Body of pancreas (tissue), 4 donors: Measurements from ENCODE around the gene FBLL1. TPM values are rescaled to one million over a fixed set of nuclear protein-coding genes. Genes with fewer than 3 reads are reported as not detected.

Experiments
- ATAC-seq: fragments of 150-250 bp; one replicate; pipeline ENCODE4 v1.9.1; 2016
- DNase-seq, 4 donors: peaks; one replicate each; pipeline ENCODE4 v3.0.0-alpha.2; 2019
- H3K27ac ChIP-seq, 4 donors: fragments of 200-600 bp; sonication (generic); 1 replicate in 3 of 4; 2 replicates in 1 of 4; pipeline versions ENCODE4 v1.5.1 to v1.6.1; 2016 to 2019; ENCODE audit warnings: mild to moderate bottlenecking in 1 of 4, mixed read lengths in 1 of 4, moderate library complexity in 1 of 4
- H3K27me3 ChIP-seq, 2 donors: fragments of 200-600 bp; sonication (generic); one replicate each; pipeline ENCODE4 v1.6.0; 2016; ENCODE audit warnings: mild to moderate bottlenecking in 1 of 2
- H3K36me3 ChIP-seq, 2 donors: fragments of 200-600 bp; sonication (generic); replicated peaks in 1 of 2; 2 replicates each; pipeline ENCODE4 v1.5.1; 2016; ENCODE audit warnings: low read depth in 2 of 2; ENCODE audit not compliant: insufficient read depth in 1 of 2
- H3K4me1 ChIP-seq: fragments of 200-600 bp; sonication (generic); one replicate; pipeline ENCODE4 v1.6.0; 2016
- H3K4me3 ChIP-seq, 2 donors: fragments of 200-600 bp; sonication (generic); 1 replicate in 1 of 2; 2 replicates in 1 of 2; pipeline ENCODE4 v1.5.1; 2016 to 2019
- H3K9me3 ChIP-seq, 3 donors: fragments of 200-600 bp; sonication (generic); 1 replicate in 2 of 3; 2 replicates in 1 of 3; pipeline ENCODE4 v1.5.1; 2016
- POLR2A ChIP-seq, 3 donors: fragments of 450-650 bp; IDR thresholded peaks; one replicate each; pipeline ENCODE4 v1.6.1; 2016; ENCODE audit warnings: antibody characterized with exemption in 3 of 3, mild to moderate bottlenecking in 2 of 3
- WGBS, 2 donors: methylation state at CpG; one replicate each; pipeline ENCODE4 v1.1.5; 2017; 5-methylcytosine and 5-hydroxymethylcytosine counted together
- intact Hi-C: fragments of 100-400 bp; cut with DNase I; formaldehyde crosslinking; loops from one replicate; pipeline ENCODE4 v1.15.1; 2023
- microRNA-seq, 2 donors: library from miRNA; unstranded; fragments of <30 nt; microRNA quantifications; one replicate each; pipeline ENCODE4, GENCODE V29; 2016; ENCODE audit warnings: borderline number of aligned reads in 2 of 2, borderline replicate concordance in 2 of 2
- small RNA-seq: library from RNA; depleted of rRNA; stranded (forward); fragments of <200 nt; gene quantifications from one replicate; pipeline ENCODE3, GENCODE V24; 2016
- total RNA-seq, 2 donors: library from RNA; depleted of rRNA; stranded (reverse); fragments of >200 nt; gene quantifications; one replicate each; pipeline ENCODE4 v1.1.0, GENCODE V29; 2016
- TF ChIP-seq, protein P1 (sequence below), 7 experiments: fragments of 450-650 bp in 4 of 7; fragments of 200-600 bp in 3 of 7; sonication (generic) in 3 of 7; IDR thresholded peaks; one replicate each; pipeline ENCODE4 v1.5.1; 2016 to 2019; ENCODE audit warnings: antibody characterized with exemption in 7 of 7

The FBLL1 gene
- total RNA-seq, 2 donors from 2014 or later, result 1.3 to 2.3 TPM

DNA sequence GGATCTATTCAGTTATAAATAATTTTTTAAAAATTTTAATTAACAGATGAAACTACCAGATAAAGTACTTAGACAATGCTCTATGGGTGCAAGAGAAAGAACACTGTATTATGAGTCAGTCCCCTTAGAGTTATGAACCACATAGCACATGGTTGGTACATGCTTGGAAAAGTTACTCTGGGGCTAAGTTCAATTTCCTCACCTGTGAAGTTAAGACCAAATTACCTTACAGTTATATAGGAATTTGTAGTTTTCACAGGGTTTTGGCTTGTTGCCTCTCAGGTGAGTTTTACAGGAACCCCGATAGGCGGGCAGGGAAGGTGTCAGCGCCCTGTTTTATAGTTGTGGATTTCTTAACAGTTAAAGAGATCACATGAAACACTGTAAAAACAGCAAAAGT is 48.9 kb downstream of the FBLL1 start:
- WGBS, 2 donors, result 7 to 9% methylated on average over 3 of the region's 3 CpGs
- Histone ChIP-seq H3K36me3 (no peaks in the 10 kb centered on the region), H3K9me3 (no peaks in the 10 kb centered on the region), H3K27me3 (no peaks in the 10 kb centered on the region), H3K27ac (peak overlapping the region in 2 of 4 donors; percentile 88 to 92), H3K4me3 (peak overlapping the region in 1 of 2 donors; percentile 77), H3K4me1 (peaks cover 41% of the 10 kb centered on the region)
- ATAC-seq, result no peak
- no peak for TF ChIP-seq POLR2A (IDR thresholded peaks at IDR 0.05)
- intact Hi-C loops, result no loop called here
- DNase-seq, result no peak

DNA sequence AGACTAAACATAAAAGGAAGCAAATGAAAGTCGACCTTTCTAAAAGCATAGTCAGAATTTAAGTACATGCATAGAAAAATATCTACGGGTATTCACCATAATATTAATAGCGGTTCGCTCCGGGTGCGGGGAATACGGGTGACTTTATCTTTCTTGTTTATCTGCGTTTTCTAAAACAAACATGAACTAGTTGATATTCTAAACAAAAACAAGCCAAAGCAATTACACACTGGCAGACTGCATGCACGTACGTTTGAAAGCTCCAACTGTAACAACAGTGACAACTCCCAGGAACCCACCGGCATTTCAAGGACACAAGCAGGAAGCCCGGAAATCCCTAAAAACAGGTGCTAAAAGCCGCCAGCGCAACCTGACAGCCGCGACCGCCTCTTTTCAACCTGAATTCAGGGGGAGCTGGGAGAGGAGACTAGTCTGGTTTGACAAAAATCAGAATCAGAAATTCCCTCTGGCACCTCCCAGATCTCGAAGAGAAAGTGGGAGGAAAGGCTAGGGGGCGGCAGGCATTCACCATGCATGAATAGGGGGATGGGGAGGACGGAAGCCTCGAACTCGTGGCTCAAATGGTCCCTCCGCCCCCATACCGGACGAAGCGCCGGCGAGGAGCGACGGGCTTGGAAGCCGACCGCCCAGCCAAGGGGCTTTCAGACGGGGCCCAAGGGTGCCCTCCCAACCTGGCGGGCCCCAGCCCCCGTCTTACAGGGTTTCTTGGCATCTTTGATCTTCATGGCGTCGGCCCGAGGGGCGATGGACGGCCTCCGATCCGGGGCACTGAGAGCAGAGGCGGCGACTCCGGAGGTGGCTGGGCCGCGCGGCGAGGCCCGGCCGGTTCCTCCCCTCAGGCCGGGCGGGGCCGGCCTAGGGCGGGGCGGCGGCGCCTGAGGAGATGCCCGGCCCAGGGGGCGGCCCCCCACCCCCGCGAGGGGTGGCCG is 49.7 kb downstream of the FBLL1 start, which contains the start of gene PANK3:
TSS of gene PANK3 (minus strand) at position 831 of the 950 bp plus-strand sequence. CDS start at position 746, 85 bp downstream.
- ATAC-seq (peak; percentile 82), DNase-seq (peak in 1 of 4 donors; percentile 62)
- intact Hi-C loops, result no loop called here
- Histone ChIP-seq H3K27me3 (no peaks in the 10 kb centered on the region), H3K4me3 (peak within 1 kb of the TSS; percentile 44 to 77), H3K27ac (peak within 1 kb of the TSS; percentile 79 to 92 (median 84)), H3K9me3 (no peaks in the 10 kb centered on the region), H3K36me3 (no peaks in the 10 kb centered on the region), H3K4me1 (peaks cover 41% of the 10 kb centered on the region)
- TF ChIP-seq, protein P1, sequence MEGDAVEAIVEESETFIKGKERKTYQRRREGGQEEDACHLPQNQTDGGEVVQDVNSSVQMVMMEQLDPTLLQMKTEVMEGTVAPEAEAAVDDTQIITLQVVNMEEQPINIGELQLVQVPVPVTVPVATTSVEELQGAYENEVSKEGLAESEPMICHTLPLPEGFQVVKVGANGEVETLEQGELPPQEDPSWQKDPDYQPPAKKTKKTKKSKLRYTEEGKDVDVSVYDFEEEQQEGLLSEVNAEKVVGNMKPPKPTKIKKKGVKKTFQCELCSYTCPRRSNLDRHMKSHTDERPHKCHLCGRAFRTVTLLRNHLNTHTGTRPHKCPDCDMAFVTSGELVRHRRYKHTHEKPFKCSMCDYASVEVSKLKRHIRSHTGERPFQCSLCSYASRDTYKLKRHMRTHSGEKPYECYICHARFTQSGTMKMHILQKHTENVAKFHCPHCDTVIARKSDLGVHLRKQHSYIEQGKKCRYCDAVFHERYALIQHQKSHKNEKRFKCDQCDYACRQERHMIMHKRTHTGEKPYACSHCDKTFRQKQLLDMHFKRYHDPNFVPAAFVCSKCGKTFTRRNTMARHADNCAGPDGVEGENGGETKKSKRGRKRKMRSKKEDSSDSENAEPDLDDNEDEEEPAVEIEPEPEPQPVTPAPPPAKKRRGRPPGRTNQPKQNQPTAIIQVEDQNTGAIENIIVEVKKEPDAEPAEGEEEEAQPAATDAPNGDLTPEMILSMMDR (IDR thresholded peaks at IDR 0.05), result peak in 1 of 7 experiments; percentile 3
- peak; percentile 8 to 50 (median 38) for TF ChIP-seq POLR2A (IDR thresholded peaks at IDR 0.05)
- 0% methylated on average over 23 to 61 of the region's 63 CpGs for WGBS, 2 donors

DNA sequence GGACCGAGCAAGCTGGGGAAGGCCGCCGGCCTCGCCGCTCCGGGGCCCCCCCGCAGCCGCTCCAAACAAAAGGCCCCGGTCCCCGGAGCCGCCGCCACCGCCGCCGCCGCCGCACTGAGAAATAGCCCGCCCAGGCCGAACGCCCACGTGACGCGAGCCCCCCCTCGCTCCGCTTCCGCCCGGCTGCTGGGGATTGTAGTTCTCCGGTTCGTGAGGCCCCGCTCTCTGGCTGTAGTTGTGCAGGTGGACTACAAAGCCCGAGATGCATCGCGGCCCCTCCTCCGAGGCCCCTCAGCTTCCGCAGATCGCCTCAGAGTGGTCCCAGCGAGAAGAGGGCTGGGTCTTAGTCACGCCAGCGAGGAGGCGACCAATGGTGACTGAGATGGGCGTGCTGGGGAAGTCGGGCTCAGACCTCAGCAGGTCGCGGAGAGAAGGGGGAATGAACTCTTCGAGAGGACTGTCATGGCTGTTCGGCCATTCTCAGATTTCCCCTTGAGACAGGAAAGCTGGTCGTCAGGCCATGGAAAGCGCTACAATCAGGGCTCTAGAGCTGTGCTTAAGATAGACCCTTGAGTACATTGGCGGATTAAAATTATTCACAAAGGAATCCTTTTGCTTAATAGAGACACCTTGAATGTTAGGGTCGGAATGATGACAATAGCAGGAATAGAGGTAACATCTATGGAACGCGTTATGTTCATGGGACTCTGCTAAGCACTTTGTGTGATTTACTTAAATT is 50.6 kb downstream of the FBLL1 start:
- H3K9me3 ChIP-seq, result no peaks in the 10 kb centered on the region
- peak; percentile 98 for ATAC-seq
- WGBS, 2 donors, result 2 to 8% methylated on average over 15 to 50 of the region's 52 CpGs
- H3K27me3 ChIP-seq, result no peaks in the 10 kb centered on the region
- intact Hi-C loops, result no loop called here
- peak; percentile 97 to 99 (median 98) for DNase-seq
- TF ChIP-seq, protein P1 (IDR thresholded peaks at IDR 0.05), result no peak
- TF ChIP-seq POLR2A (IDR thresholded peaks at IDR 0.05), result peak; percentile 65 to 92 (median 89)
- H3K27ac ChIP-seq, result peak overlapping the region; percentile 79 to 92 (median 84)
- no peaks in the 10 kb centered on the region for H3K36me3 ChIP-seq
- H3K4me1 ChIP-seq, result peaks cover 41% of the 10 kb centered on the region
- peak overlapping the region; percentile 1 to 77 for H3K4me3 ChIP-seq

DNA sequence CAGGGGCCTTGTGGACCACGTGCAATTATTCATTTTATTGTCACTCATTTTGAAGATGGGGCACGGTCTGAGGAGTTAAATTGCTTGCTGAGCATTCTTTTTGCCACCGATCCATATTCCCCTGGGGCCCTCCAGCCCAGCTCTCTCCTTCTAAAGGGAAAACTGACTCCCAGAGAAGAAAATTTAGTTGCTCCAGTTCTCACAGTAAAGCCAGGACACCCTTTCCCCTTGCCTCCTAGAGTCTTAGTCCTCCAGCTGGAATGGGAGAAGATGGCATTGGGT is 51.1 kb downstream of the FBLL1 start:
- peaks cover 41% of the 10 kb centered on the region for H3K4me1 ChIP-seq
- H3K9me3 ChIP-seq, result no peaks in the 10 kb centered on the region
- DNase-seq (no peak), ATAC-seq (no peak)
- peak overlapping the region; percentile 72 to 92 (median 84) for H3K27ac ChIP-seq
- H3K27me3 ChIP-seq, result no peaks in the 10 kb centered on the region
- WGBS, 2 donors, result 17 to 38% methylated on average over 3 of the region's 3 CpGs
- intact Hi-C loops, result no loop called here
- peak overlapping the region in 1 of 2 donors; percentile 1 for H3K4me3 ChIP-seq
- no peak for TF ChIP-seq POLR2A (IDR thresholded peaks at IDR 0.05)
- TF ChIP-seq, protein P1 (IDR thresholded peaks at IDR 0.05), result no peak
- no peaks in the 10 kb centered on the region for H3K36me3 ChIP-seq

Small RNA genes lying within 50 kb of the gene (microRNA-seq; reads per million reads assigned to microRNA genes)
- gene MIR103A1 (0 reads per million in 2 donors), gene MIR103B1 (0 reads per million in 2 donors)

Small RNA genes lying within 50 kb of the gene (small RNA-seq; reads per million reads assigned to genes)
- not detected for gene MIR103A1

Other genes with a start within 250 kb of the FBLL1 start
- gene WWC1, start 237.7 kb upstream of the FBLL1 start, total RNA-seq, result 10 to 100 TPM; 40.0 to 49.4 TPM
- gene RARS1, start 42.8 kb upstream of the FBLL1 start, total RNA-seq, result 10 to 100 TPM; 43.2 to 47.2 TPM
- 10 to 100 TPM; 14.5 to 18.7 TPM for gene PANK3, start 50.1 kb downstream of the FBLL1 start, total RNA-seq